AG04450 (cell line): ENCODE measurements around the gene TMEM259. TPM values are rescaled to one million over a fixed set of nuclear protein-coding genes. Genes with fewer than 3 reads are reported as not detected.

Experiments
- CTCF ChIA-PET: fragments of 300-600, 350-600 bp; formaldehyde crosslinking; extraction: SDS; loops from one replicate; lab custom pipeline; 2022; ENCODE audit warnings: antibody characterized with exemption, inconsistent platforms; lab: Charles Lee
- POLR2A ChIA-PET: fragments of 350-600 bp; formaldehyde crosslinking; extraction: SDS; loops from one replicate; lab custom pipeline; 2021; ENCODE audit warnings: antibody characterized with exemption, inconsistent platforms; lab: Yijun Ruan, JAX
- DNase-seq: peaks from one replicate; pipeline ENCODE4 v3.0.0-alpha.2; 2011; ENCODE audit warnings: low read depth, low spot score
- H3K27ac ChIP-seq: one replicate; pipeline ENCODE4 v1.5.1; 2012; ENCODE audit warnings: low read depth, low read length, control low read depth
- H3K27me3 ChIP-seq: one replicate; pipeline ENCODE4 v1.6.0; 2012; ENCODE audit warnings: low read length; ENCODE audit not compliant: control insufficient read depth, insufficient read depth
- H3K4me3 ChIP-seq: 2 replicates; pipeline ENCODE4 v1.5.1; 2011; ENCODE audit warnings: mild to moderate bottlenecking, low read depth, low read length, control low read depth
- H3K9me3 ChIP-seq: 2 replicates; pipeline ENCODE4 v1.5.1; 2012; ENCODE audit warnings: low read length; ENCODE audit not compliant: control insufficient read depth, insufficient read depth
- polyA plus RNA-seq: library from polyadenylated mRNA; depleted of rRNA; stranded (reverse); fragments of >200 nt; gene quantifications from 2 replicates; pipeline ENCODE4 v1.2.3, GENCODE V29; 2011
- TF ChIP-seq, protein P1 (sequence below): IDR thresholded peaks from 2 replicates; pipeline ENCODE4 v1.5.1; 2011; ENCODE audit warnings: low read depth, low read length, control low read depth, inconsistent platforms

The TMEM259 gene
- polyA plus RNA-seq, 1 experiment = 55.8 TPM

DNA sequence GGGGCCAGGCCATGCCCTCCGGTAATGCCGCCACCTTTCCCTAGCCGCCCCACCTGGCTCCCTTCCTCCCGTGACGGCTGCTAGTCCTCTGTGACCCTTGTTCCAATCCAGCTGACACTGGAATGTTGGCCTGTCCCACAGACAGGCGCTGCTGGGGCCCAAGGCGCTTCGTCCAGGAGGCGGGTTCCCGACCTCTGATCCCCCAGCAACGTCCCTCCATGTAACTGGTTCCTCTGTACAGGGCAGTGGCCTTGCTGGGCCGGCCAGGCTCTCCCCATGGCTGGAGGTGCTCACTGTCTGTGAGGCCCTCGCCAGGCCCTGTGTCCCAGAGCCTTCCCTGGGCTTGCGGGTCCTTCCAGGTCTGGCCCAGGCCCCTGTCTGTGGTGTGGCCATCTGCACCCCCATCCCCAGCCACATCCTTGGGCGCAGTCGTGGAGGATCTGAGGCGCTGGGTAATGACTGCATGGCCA, 27.5 kb downstream of the TMEM259 start:
- CTCF ChIA-PET = no interaction called here
- POLR2A ChIA-PET = no interaction called here
- Histone ChIP-seq H3K9me3 (peaks cover 7% of the 10 kb centered on the region; the same call in 1 of the 2 replicates), H3K27ac (no peak overlapping the region), H3K4me3 (no peak overlapping the region), H3K27me3 (peaks cover 18% of the 10 kb centered on the region)
- TF ChIP-seq, protein P1, sequence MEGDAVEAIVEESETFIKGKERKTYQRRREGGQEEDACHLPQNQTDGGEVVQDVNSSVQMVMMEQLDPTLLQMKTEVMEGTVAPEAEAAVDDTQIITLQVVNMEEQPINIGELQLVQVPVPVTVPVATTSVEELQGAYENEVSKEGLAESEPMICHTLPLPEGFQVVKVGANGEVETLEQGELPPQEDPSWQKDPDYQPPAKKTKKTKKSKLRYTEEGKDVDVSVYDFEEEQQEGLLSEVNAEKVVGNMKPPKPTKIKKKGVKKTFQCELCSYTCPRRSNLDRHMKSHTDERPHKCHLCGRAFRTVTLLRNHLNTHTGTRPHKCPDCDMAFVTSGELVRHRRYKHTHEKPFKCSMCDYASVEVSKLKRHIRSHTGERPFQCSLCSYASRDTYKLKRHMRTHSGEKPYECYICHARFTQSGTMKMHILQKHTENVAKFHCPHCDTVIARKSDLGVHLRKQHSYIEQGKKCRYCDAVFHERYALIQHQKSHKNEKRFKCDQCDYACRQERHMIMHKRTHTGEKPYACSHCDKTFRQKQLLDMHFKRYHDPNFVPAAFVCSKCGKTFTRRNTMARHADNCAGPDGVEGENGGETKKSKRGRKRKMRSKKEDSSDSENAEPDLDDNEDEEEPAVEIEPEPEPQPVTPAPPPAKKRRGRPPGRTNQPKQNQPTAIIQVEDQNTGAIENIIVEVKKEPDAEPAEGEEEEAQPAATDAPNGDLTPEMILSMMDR = no peak
- DNase-seq = no peak

DNA sequence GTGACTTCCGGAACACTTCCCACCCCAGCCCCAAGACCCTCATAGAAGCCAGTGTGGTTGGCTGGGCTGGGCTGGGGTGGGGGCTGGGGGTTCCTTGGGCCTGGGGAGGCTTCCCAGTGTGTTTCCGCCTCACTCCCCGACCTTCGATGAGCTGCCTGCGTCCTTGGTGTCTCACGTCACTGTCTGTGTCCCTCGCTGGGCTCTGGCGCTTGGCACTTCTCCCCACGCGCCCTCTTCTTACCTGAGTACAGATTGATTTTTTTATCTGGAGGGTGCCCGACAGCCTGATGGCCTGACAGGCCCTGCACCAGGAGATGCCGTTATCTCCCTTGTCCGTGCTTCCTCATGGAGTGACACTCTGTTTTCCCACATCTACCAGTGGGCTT, 28.3 kb downstream of the TMEM259 start:
- TF ChIP-seq, protein P1 = no peak
- ChIA-PET POLR2A (no interaction called here), CTCF (no interaction called here)
- H3K4me3 ChIP-seq = no peak overlapping the region
- H3K9me3 ChIP-seq = peaks cover 7% of the 10 kb centered on the region; the same call in 1 of the 2 replicates
- H3K27ac ChIP-seq = no peak overlapping the region
- H3K27me3 ChIP-seq = peaks cover 11% of the 10 kb centered on the region
- no peak for DNase-seq

DNA sequence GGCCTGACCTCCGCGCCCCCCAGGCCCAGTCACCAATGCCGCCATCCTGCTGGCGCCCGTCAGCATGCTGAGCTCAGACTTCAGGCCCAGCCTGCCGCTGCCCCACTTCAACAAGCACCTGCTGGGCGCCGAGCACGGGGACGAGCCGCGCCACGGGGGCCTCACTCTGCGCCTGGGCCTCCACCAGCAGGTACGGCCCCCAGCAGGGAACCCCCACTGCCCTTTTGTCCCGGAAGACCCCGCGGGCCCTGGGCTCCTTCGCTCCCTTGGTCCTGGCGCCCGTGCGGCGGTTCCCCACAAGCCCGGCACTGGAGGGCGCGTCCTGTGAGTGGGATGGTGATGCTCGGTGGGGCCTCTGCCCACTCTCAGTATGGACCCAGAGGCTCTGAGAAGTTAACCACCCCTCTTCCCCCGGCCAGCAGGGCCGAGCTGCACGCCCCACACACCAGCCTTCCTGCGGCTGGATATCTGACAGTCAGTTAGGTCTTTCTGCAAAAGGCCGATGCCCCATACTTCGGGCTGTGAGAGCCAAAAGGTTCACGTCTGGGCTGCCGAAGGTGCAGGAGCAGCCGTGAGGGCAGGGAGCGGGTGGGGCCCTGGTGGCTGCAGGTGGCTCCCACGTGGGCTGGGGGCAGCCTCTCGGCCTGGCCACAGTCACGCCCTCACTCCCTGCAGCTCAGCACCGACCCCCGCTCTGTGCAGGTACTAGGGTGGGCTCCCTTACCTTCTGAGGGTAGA, 28.8 kb downstream of the TMEM259 start:
- Histone ChIP-seq H3K27me3 (peaks cover 9% of the 10 kb centered on the region), H3K9me3 (peaks cover 7% of the 10 kb centered on the region; the same call in 1 of the 2 replicates), H3K4me3 (no peak overlapping the region), H3K27ac (no peak overlapping the region)
- TF ChIP-seq, protein P1 = no peak
- POLR2A ChIA-PET = no interaction called here
- no peak for DNase-seq
- CTCF ChIA-PET = no interaction called here

DNA sequence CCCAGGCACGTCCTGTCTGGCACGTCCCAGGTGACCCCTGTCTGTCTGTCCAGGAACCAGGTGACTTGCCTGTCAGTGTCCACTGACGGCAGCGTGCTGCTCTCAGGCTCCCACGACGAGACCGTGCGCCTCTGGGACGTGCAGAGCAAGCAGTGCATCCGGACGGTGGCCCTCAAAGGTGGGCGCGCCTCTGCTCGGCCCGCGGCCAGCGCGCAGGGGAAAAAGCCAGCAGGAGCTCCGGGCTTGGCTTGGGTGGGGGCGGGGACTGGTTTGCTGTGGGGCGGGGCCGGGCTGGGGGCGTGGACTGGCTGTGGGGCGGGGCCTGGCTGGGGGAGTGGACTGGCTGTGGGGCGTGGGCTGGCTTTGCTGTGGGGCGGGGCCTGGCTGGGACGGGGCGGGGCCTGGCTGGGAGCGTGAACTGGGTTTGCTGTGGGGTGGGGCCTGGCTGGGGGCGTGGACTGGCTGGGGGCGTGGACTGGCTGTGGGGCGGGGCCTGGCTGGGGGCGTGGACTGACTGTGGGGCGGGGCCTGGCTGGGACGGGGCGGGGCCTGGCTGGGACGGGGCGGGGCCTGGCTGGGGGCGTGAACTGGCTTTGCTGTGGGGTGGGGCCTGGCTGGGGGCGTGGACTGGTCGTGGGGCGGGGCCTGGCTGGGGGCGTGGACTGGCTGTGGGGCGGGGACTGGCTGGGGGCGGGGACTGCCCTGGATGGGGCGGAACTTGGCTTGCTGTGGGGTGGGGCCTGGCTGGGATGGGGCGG, 29.6 kb downstream of the TMEM259 start:
- TF ChIP-seq, protein P1 = no peak
- POLR2A ChIA-PET = no interaction called here

DNA sequence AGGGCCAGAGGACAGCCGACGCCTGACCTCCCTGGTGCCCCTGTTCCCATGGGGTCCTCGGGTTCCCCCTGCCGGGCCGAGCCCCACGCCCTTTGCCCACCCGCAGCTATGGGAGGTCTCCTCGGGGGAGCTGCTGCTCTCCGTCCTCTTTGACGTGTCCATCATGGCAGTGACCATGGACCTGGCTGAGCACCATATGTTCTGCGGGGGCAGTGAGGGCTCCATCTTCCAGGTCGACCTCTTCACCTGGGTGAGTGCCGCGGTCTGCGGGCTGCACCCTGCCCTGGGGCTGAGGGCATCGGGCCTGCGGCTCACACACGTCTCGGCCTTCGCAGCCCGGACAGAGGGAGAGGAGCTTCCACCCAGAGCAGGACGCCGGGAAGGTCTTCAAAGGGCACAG, 30.2 kb downstream of the TMEM259 start:
- no peak for DNase-seq
- no peak overlapping the region for H3K27ac ChIP-seq
- ChIA-PET POLR2A (no interaction called here), CTCF (no interaction called here)
- no peak overlapping the region for H3K4me3 ChIP-seq
- H3K27me3 ChIP-seq = peaks cover under 1% of the 10 kb centered on the region
- peaks cover 7% of the 10 kb centered on the region; the same call in 1 of the 2 replicates for H3K9me3 ChIP-seq
- TF ChIP-seq, protein P1 = no peak

More for the DNA sequence above, 29.6 kb downstream of the TMEM259 start:
- Histone ChIP-seq H3K9me3 (peaks cover 7% of the 10 kb centered on the region; the same call in 1 of the 2 replicates), H3K4me3 (no peak overlapping the region), H3K27ac (no peak overlapping the region), H3K27me3 (peaks cover 7% of the 10 kb centered on the region)
- CTCF ChIA-PET = no interaction called here
- DNase-seq = no peak
